CMK (cell line): ENCODE results near the gene ADARB2.

ENCODE experiments used
- DNase-seq: peaks from one replicate; pipeline ENCODE4 v3.0.0-alpha.2; 2010; ENCODE audit warnings: low read depth

Gene ADARB2

GRCh38 chr10:1591742-1592141 is 145.6 kb downstream of the ADARB2 start:
- DNase-seq: no peak

- no peak for DNase-seq
Observed at GRCh38 chr10:1591045-1591444, 146.3 kb downstream of the ADARB2 start.

DNA sequence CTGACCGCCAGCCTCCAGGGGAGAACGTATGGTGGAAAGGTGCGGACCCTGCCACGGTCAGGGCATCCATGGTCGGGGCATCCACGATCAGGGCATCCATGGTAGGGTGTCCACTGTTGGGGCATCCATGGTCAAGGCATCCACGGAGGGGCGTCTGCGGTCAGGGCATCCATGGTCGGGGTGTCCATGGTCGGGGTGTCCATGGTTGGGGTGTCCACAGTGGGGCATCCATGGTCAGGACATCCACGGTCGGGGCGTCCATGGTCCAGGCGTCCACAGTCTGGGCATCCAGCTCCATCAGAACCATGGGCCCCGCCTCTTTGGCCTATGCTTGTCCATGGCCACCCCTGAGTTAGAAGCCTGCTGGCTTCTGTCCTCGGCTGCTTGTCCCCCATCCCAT is 148.1 kb downstream of the ADARB2 start:
- no peak for DNase-seq

GRCh38 chr10:1582739-1583138 is 154.6 kb downstream of the ADARB2 start:
- no peak for DNase-seq

GRCh38 chr10:1581189-1581588 is 156.1 kb downstream of the ADARB2 start:
- DNase-seq: no peak

- DNase-seq: no peak
Observed at GRCh38 chr10:1579671-1580070, 157.7 kb downstream of the ADARB2 start.

GRCh38 chr10:1579141-1579491 is 158.2 kb downstream of the ADARB2 start:
- no peak for DNase-seq

- no peak for DNase-seq
Observed at GRCh38 chr10:1578392-1579140, 158.8 kb downstream of the ADARB2 start.

GRCh38 chr10:1577945-1578344 is 159.4 kb downstream of the ADARB2 start:
- no peak for DNase-seq

DNA sequence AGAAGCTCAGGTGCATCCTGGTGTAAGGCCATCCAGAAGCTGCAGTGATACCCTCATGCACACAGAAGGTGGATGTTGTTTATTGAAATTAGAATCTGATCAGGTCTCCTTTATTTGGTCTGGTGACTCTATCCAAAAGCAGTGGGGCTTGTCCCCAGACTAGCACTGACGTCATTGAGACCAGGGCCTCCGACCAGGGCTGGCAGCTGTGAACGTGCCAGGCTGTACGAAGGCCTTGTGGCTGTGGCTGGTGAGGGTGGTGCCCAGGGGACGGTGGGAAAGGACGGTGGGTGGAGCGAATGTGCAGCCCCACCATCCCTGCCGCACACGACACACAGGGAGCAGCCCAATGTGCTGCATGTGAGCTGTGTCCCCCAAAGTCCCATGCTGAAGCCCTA is 160.0 kb downstream of the ADARB2 start:
- DNase-seq: no peak

- no peak for DNase-seq
Observed at GRCh38 chr10:1576467-1577372, 160.6 kb downstream of the ADARB2 start.

DNA sequence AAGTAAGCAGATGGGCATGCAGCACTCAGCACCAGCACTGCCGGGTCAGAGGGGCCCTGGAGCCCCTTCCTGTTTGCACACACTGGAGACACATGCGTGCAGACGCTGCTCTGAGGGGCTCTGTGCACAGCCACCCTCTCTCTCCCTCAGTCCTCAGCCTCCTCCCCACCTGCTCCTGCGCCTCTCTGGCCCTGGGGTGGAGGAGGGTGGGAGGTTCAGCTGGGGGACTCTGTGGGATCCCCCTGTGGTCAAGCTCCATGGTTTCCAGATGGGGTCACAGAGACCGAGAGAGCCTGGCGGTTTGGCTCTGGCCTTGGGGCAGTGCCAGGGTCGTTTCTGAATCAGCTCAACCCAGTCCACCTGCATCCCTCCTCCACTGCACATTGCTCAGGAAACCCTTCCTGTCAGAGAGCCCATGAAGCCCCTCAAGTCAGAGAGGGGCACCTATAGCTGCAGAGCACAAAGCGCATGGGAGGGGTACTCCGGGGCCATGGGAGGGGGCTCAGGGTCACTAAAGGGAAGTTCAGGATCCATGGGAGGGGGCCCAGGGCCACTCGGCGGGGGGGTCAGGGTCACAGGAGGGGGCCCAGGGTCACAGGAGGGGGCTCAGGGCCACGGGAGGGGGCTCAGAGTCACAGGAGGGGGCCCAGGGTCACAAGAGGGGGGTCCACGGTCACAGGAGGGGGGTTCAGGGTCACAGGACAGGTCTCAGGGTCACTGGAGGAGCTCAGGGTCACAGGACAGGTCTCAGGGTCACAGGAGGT is 161.7 kb downstream of the ADARB2 start:
- DNase-seq: no peak

GRCh38 chr10:1574719-1575118 is 162.6 kb downstream of the ADARB2 start:
- no peak for DNase-seq

GRCh38 chr10:1573981-1574380 is 163.3 kb downstream of the ADARB2 start:
- no peak for DNase-seq

GRCh38 chr10:1573334-1573969 is 163.9 kb downstream of the ADARB2 start:
- no peak for DNase-seq

GRCh38 chr10:1572519-1573333 is 164.6 kb downstream of the ADARB2 start:
- DNase-seq: no peak

GRCh38 chr10:1571587-1572237 is 165.6 kb downstream of the ADARB2 start:
- DNase-seq: no peak

- no peak for DNase-seq
Observed at GRCh38 chr10:1570416-1571051, 166.8 kb downstream of the ADARB2 start.

DNA sequence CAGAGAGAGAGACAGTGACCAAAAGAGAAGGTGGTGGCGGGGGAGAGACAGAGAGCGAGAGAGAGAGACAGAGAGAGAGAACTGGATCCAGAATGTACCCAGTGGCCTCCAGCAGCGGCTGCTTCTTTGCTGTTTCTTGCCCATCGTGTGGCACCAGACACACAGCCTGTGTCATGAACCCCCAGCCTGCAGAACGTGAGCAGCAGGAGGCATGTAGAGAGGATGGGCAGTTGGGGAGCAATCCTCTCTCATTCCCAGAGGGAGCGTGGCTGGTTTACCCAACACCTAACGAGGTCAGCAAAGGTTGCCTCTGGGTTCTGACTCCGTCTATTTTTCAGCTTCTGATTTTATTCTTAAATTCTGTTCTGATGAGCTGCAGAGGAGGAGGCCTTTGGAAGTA is 168.1 kb downstream of the ADARB2 start:
- no peak for DNase-seq
